ENCODE measurements around the gene AVPR1B.

Gene AVPR1B

GRCh38 chr1:206117151-206117948, at the start of gene AVPR1B:
AVPR1B (minus strand) TSS chr1:206117388; CDS start chr1:206116890, 498 bp downstream.
- DNase-seq (ENCODE audit: low read depth), result peak; percentile 33

GRCh38 chr1:206145771-206146290, 28.6 kb upstream of the AVPR1B start:
- DNase-seq (ENCODE audit: low read depth), result no peak

- DNase-seq (ENCODE audit: low read depth), result no peak
These were observed 27.4 kb upstream of the AVPR1B start for GRCh38 chr1:206144605-206145004.

- DNase-seq (ENCODE audit: low read depth), result no peak
These were observed 26.5 kb upstream of the AVPR1B start for GRCh38 chr1:206143537-206144172.

- no peak for DNase-seq (ENCODE audit: low read depth)
These were observed 25.6 kb upstream of the AVPR1B start for GRCh38 chr1:206142770-206143169.

- no peak for DNase-seq (ENCODE audit: low read depth)
These were observed 24.8 kb upstream of the AVPR1B start for GRCh38 chr1:206142011-206142410.

- no peak for DNase-seq (ENCODE audit: low read depth)
These were observed 19.1 kb upstream of the AVPR1B start for GRCh38 chr1:206136241-206136640.

GRCh38 chr1:206135248-206135647, 18.1 kb upstream of the AVPR1B start:
- DNase-seq (ENCODE audit: low read depth), result no peak

- DNase-seq (ENCODE audit: low read depth), result no peak
These were observed 16.7 kb upstream of the AVPR1B start for GRCh38 chr1:206133751-206134415.

GRCh38 chr1:206131037-206131436, 13.8 kb upstream of the AVPR1B start:
- DNase-seq (ENCODE audit: low read depth), result no peak

GRCh38 chr1:206128196-206128595, 11.0 kb upstream of the AVPR1B start:
- DNase-seq (ENCODE audit: low read depth), result no peak

GRCh38 chr1:206127336-206127735, 10.1 kb upstream of the AVPR1B start:
- DNase-seq (ENCODE audit: low read depth), result no peak

- no peak for DNase-seq (ENCODE audit: low read depth)
These were observed 8.2 kb upstream of the AVPR1B start for GRCh38 chr1:206125346-206125745.

- no peak for DNase-seq (ENCODE audit: low read depth)
These were observed 5.5 kb upstream of the AVPR1B start for GRCh38 chr1:206122686-206123085.

GRCh38 chr1:206121269-206121668, 4.1 kb upstream of the AVPR1B start:
- no peak for DNase-seq (ENCODE audit: low read depth)

- no peak for DNase-seq (ENCODE audit: low read depth)
These were observed 3.2 kb upstream of the AVPR1B start for GRCh38 chr1:206120406-206120805.

GRCh38 chr1:206116873-206117150, 376 bp downstream of the AVPR1B start:
- no peak for DNase-seq (ENCODE audit: low read depth)

- no peak for DNase-seq (ENCODE audit: low read depth)
These were observed 856 bp downstream of the AVPR1B start for GRCh38 chr1:206116191-206116872.

GRCh38 chr1:206115791-206116190, 1.4 kb downstream of the AVPR1B start:
- no peak for DNase-seq (ENCODE audit: low read depth)

GRCh38 chr1:206114692-206115640, 2.2 kb downstream of the AVPR1B start:
- DNase-seq (ENCODE audit: low read depth), result no peak

- DNase-seq (ENCODE audit: low read depth), result no peak
These were observed 4.4 kb downstream of the AVPR1B start for GRCh38 chr1:206112600-206113301.
